ENCODE measurements around the gene SLC28A2. TPM values are rescaled to one million over a fixed set of nuclear protein-coding genes. Genes with fewer than 3 reads are reported as not detected.
"Not testable (repeated sequence)": the region's sequence is repeated elsewhere in the genome, so short reads cannot be mapped to it uniquely, and the experiment has no call there.

Gene SLC28A2
- total and polyA plus RNA-seq, 2 of the 13 experiments (the other 11 are each of a cell fraction or from before 2014, with no cell fraction given), result 0.01 to 0.11 TPM

GRCh38 chr15:45298964-45299378 is 46.9 kb downstream of the SLC28A2 start:
- peak; percentile 52 for FAIRE-seq
- TF ChIP-seq UBTF (CRISPR knock-in tag; IDR thresholded peaks at IDR 0.05) (0 out of 2 replicates have a peak, but pooled peaks have one; percentile 29), TCF12 (CRISPR knock-in tag; IDR thresholded peaks at IDR 0.05) (0 out of 2 replicates have a peak, but pooled peaks have one; percentile 59), PATZ1 (CRISPR knock-in tag; IDR thresholded peaks at IDR 0.05) (peak; percentile 60; the same call in 1 of the 2 replicates), HNF4G (IDR thresholded peaks at IDR 0.05; ENCODE audit: borderline replicate concordance, low read depth, low read length) (peak; percentile 79), HNF4G (CRISPR knock-in tag; IDR thresholded peaks at IDR 0.05; ENCODE audit: borderline replicate concordance, low read depth) (peak; percentile 93), FOXK1 (CRISPR knock-in tag; IDR thresholded peaks at IDR 0.05; ENCODE audit: borderline replicate concordance, low read depth) (peak; percentile 53; the same call in 1 of the 2 replicates), ZNF264 (CRISPR knock-in tag; IDR thresholded peaks at IDR 0.05) (peak; percentile 53), ZNF605 (CRISPR knock-in tag; IDR thresholded peaks at IDR 0.05) (0 out of 2 replicates have a peak, but pooled peaks have one; percentile 32), POGZ (CRISPR knock-in tag; IDR thresholded peaks at IDR 0.05) (peak; percentile 95), ZMAT3 (CRISPR knock-in tag; conservative IDR thresholded peaks at IDR 0.05) (0 out of 2 replicates have a peak, but pooled peaks have one; percentile 59), NONO (CRISPR knock-in tag; conservative IDR thresholded peaks at IDR 0.05) (0 out of 2 replicates have a peak, but pooled peaks have one; percentile 45), MIXL1 (CRISPR knock-in tag; IDR thresholded peaks at IDR 0.05) (peak; percentile 58), ZNF33A (CRISPR knock-in tag; IDR thresholded peaks at IDR 0.05; ENCODE audit: borderline replicate concordance) (peak; percentile 37; the same call in 1 of the 2 replicates), DRAP1 (CRISPR knock-in tag; IDR thresholded peaks at IDR 0.05) (peak; percentile 64), ZGPAT (CRISPR knock-in tag; IDR thresholded peaks at IDR 0.05) (peak; percentile 51)
- TF ChIP-seq TCF12, NONO (IDR thresholded peaks at IDR 0.05): not testable (repeated sequence)

More at GRCh38 chr15:45298964-45299378, 46.9 kb downstream of the SLC28A2 start:
- ATAC-seq (peak; percentile 90), DNase-seq (ENCODE audit: low spot score) (peak; percentile 91)
- Histone ChIP-seq H3K4me1 (ENCODE audit: insufficient read depth, low read length) (peaks cover 29% of the 10 kb centered on the region), H3K4me2 (ENCODE audit: low read depth, low read length) (peak overlapping the region; percentile 37), H3K9me3 (ENCODE audit: low read length) (peaks cover 21% of the 10 kb centered on the region), H3K27ac (ENCODE audit: extremely low read length, insufficient read depth, low read length) (peak overlapping the region; percentile 93), H3K9ac (ENCODE audit: insufficient read depth, low read depth, low read length) (peak overlapping the region; percentile 47; the same call in 1 of the 2 replicates)
- H3K27me3 ChIP-seq (ENCODE audit: control insufficient read depth in 1 of 2, insufficient read depth in 2 of 2, low read length in 2 of 2); BruUV-seq (replicated peaks); intact Hi-C loops (cut with micrococcal nuclease; ENCODE audit: unreplicated experiment); H2AFZ ChIP-seq (ENCODE audit: low read length); H3K4me3 ChIP-seq (replicated peaks in 1 of 3; ENCODE audit: insufficient read depth in 1 of 3, low read depth in 2 of 3, low read length in 3 of 3); H3K36me3 ChIP-seq (replicated peaks in 1 of 2; ENCODE audit: control insufficient read depth in 1 of 2, insufficient read depth in 2 of 2, low read length in 2 of 2); H4K20me1 ChIP-seq (ENCODE audit: insufficient read depth, low read length); in situ Hi-C loops (cut with HindIII; ENCODE audit: extremely low pct_ligation_motif_present, low pct_unique_long_range_greater_than_20kb); CTCF ChIA-PET (ENCODE audit: low intra/inter-chr PET ratio, low total read pairs); H3K79me2 ChIP-seq (ENCODE audit: insufficient read depth, low read length): not testable (repeated sequence)
- 17% methylated on average over 2 of the region's 2 CpGs for WGBS (ENCODE audit: low lambda C conversion rate)
- POLR2A ChIA-PET, result interaction anchor here (0.6 to 2.2 kb wide), 5 partner anchors 12 to 103 kb away, joined by 3 to 8 read pairs (median 4); a partner anchor contains a TSS
